ENCODE measurements around the gene FMO4.

GRCh38 chr1:171292799-171293198, 21.2 kb upstream of the FMO4 start:
- TF ChIP-seq CTCF (tag by site-specific recombination; IDR thresholded peaks at IDR 0.05): no peak
- TF ChIP-seq ZNF155 (tag by site-specific recombination; IDR thresholded peaks at IDR 0.05): no peak
- no peak for TF ChIP-seq TCF7L2 (IDR thresholded peaks at IDR 0.05; ENCODE audit: borderline replicate concordance, low read depth, low read length)
- no peak for TF ChIP-seq ZBTB20 (tag by site-specific recombination; IDR thresholded peaks at IDR 0.05)
- no peak for TF ChIP-seq ZNF138 (tag by site-specific recombination; IDR thresholded peaks at IDR 0.05; ENCODE audit: borderline replicate concordance)
- TF ChIP-seq ZNF701 (tag by site-specific recombination; IDR thresholded peaks at IDR 0.05): no peak
- TF ChIP-seq PRDM4 (tag by site-specific recombination; IDR thresholded peaks at IDR 0.05): no peak
- no peak for TF ChIP-seq ZNF362 (tag by site-specific recombination; IDR thresholded peaks at IDR 0.05)
- no peak for TF ChIP-seq ZNF768 (tag by site-specific recombination; IDR thresholded peaks at IDR 0.05)
- no peak for TF ChIP-seq ZNF423 (tag by site-specific recombination; IDR thresholded peaks at IDR 0.05)
- TF ChIP-seq ZNF600 (tag by site-specific recombination; IDR thresholded peaks at IDR 0.05): no peak
- no peak for TF ChIP-seq ZNF174 (tag by site-specific recombination; IDR thresholded peaks at IDR 0.05)

Data from HEK293 (cell line).